WERI-Rb-1 (cell line): Measurements from ENCODE around the gene EDC3.

Source experiments
- DNase-seq: peaks from one replicate; pipeline ENCODE4 v3.0.0-alpha.2; 2020
- H3K27ac ChIP-seq: fragments of 250-450 bp; sonication (Bioruptor Pico); 2 replicates; pipeline ENCODE4 v1.5.1; 2020; ENCODE audit warnings: mild to moderate bottlenecking, moderate library complexity
- H3K27me3 ChIP-seq: fragments of 250-450 bp; sonication (Bioruptor Pico); 2 replicates; pipeline ENCODE4 v1.5.1; 2021; ENCODE audit warnings: mild to moderate bottlenecking, low read depth, moderate library complexity; ENCODE audit not compliant: insufficient read depth, severe bottlenecking
- H3K36me3 ChIP-seq: fragments of 250-450 bp; sonication (Bioruptor Pico); 2 replicates; pipeline ENCODE4 v1.5.1; 2020; ENCODE audit warnings: mild to moderate bottlenecking, moderate library complexity
- H3K4me3 ChIP-seq: 2 replicates; pipeline ENCODE4 v1.5.1; 2011; ENCODE audit warnings: low read depth, mild to moderate bottlenecking, control low read depth, low read length
- H3K9me3 ChIP-seq: fragments of 250-450 bp; sonication (Bioruptor Pico); 2 replicates; pipeline ENCODE4 v1.5.1; 2021; ENCODE audit warnings: mild to moderate bottlenecking, moderate library complexity; ENCODE audit not compliant: severe bottlenecking
- CTCF ChIP-seq: IDR thresholded peaks from 2 replicates; pipeline ENCODE4 v1.5.1; 2011; ENCODE audit warnings: low read depth, mild to moderate bottlenecking, control low read depth, inconsistent platforms, low read length

EDC3 gene

GRCh38 chr15:74725225-74725774 lies 29.5 kb upstream of the EDC3 start, which contains the start of gene CYP1A1:
CYP1A1 (minus strand) TSS chr15:74725528; CDS start chr15:74723097, 2,431 bp downstream.
- no peaks in the 10 kb centered on the region for H3K27me3 ChIP-seq
- H3K9me3 ChIP-seq: no peaks in the 10 kb centered on the region
- peak; percentile 43 for DNase-seq
- peak within 1 kb of the TSS; percentile 69 for H3K4me3 ChIP-seq
- TF ChIP-seq CTCF: no peak
- H3K27ac ChIP-seq: no peak within 1 kb of the TSS
- H3K36me3 ChIP-seq: no peaks in the 10 kb centered on the region

GRCh38 chr15:74724570-74725224 lies 28.9 kb upstream of the EDC3 start:
- H3K27ac ChIP-seq: no peak overlapping the region
- no peak for DNase-seq
- TF ChIP-seq CTCF: no peak
- no peaks in the 10 kb centered on the region for H3K9me3 ChIP-seq
- no peaks in the 10 kb centered on the region for H3K27me3 ChIP-seq
- H3K36me3 ChIP-seq: no peaks in the 10 kb centered on the region
- H3K4me3 ChIP-seq: no peak overlapping the region

- TF ChIP-seq CTCF: no peak
- no peaks in the 10 kb centered on the region for H3K36me3 ChIP-seq
- no peak overlapping the region for H3K27ac ChIP-seq
- H3K27me3 ChIP-seq: no peaks in the 10 kb centered on the region
- DNase-seq: peak; percentile 13
- no peaks in the 10 kb centered on the region for H3K9me3 ChIP-seq
- H3K4me3 ChIP-seq: no peak overlapping the region
These were observed 28.0 kb upstream of the EDC3 start for GRCh38 chr15:74723754-74724334.

GRCh38 chr15:74723187-74723586 lies 27.4 kb upstream of the EDC3 start:
- no peak overlapping the region for H3K27ac ChIP-seq
- H3K4me3 ChIP-seq: no peak overlapping the region
- no peak for DNase-seq
- H3K36me3 ChIP-seq: no peaks in the 10 kb centered on the region
- no peaks in the 10 kb centered on the region for H3K9me3 ChIP-seq
- no peak for TF ChIP-seq CTCF
- no peaks in the 10 kb centered on the region for H3K27me3 ChIP-seq

GRCh38 chr15:74722591-74722990 lies 26.8 kb upstream of the EDC3 start:
- Histone ChIP-seq H3K27ac (no peak overlapping the region), H3K9me3 (no peaks in the 10 kb centered on the region), H3K27me3 (no peaks in the 10 kb centered on the region), H3K4me3 (no peak overlapping the region), H3K36me3 (no peaks in the 10 kb centered on the region)
- no peak for DNase-seq
- no peak for TF ChIP-seq CTCF
